Activated naive CD4-positive, alpha-beta T cell treated with anti-CD3 and anti-CD28 coated beads, Interleukin-2, amount 50 U/mL, for 16 hours (primary cell): ENCODE measurements around the gene STRIP2.
"Not testable (repeated sequence)": the region's sequence is repeated elsewhere in the genome, so short reads cannot be mapped to it uniquely, and the experiment has no call there.

Source experiments
- DNase-seq: peaks from one replicate; pipeline ENCODE4 v3.0.0-alpha.2; 2020

The STRIP2 gene

GRCh38 chr7:129497156-129497555 lies 62.9 kb downstream of the STRIP2 start:
- no peak for DNase-seq

- DNase-seq = no peak
These were observed 63.8 kb downstream of the STRIP2 start for GRCh38 chr7:129498021-129498420.

- no peak for DNase-seq
These were observed 65.8 kb downstream of the STRIP2 start for GRCh38 chr7:129499999-129500398.

GRCh38 chr7:129501760-129502707 lies 67.8 kb downstream of the STRIP2 start, which contains the start of gene SMKR1:
TSS of gene SMKR1 (plus strand) at chr7:129502531. CDS start at chr7:129502825, 294 bp downstream.
- DNase-seq = peak; percentile 93

DNA sequence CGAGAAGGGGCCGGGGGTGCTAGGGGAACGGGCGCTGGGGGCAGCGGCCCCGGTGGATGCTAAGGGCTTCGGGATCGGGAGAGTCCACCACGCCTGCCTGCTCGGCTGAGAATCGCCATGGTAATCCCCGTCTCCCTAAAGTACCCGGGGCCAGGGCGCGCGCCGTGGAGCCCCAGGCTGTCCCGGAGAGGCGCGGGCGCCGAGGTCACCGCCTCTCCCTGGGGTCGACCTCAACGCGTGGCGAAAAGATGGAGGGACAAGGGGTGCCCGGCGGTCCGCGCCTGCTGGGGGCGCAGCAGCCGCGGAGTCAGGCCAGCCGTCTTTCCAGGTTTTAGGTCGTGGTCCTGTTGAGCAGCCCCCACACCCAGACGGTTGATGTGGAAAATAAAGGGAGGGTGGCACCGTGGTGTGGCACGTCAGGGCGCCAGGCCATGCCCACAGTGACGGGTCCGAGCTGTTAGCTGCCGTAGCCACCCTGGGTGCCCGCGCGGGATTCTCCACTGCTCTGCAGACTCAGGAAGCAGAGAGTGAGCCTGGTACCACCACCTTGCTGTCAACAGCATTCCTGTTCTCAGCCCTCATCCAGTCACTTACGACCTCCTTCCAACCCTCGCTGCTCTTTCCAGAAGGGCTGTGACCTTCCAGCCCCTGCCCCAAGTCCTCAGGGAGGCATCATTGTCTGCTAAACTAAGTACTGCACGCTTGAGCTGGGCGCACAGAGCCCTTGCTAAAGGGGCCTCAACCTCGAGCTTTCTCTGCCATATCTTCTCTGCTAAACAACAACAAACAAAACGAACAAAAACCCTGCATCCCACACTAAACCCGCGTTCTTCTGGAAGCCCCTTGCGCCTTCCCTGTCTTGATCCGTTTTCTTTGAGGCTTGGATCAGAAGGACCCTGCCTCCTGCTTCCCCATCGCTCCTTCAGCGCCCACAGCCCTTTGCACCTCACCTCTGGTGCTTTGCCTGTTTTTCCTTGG lies 68.8 kb downstream of the STRIP2 start:
- peak; percentile 27 for DNase-seq

DNA sequence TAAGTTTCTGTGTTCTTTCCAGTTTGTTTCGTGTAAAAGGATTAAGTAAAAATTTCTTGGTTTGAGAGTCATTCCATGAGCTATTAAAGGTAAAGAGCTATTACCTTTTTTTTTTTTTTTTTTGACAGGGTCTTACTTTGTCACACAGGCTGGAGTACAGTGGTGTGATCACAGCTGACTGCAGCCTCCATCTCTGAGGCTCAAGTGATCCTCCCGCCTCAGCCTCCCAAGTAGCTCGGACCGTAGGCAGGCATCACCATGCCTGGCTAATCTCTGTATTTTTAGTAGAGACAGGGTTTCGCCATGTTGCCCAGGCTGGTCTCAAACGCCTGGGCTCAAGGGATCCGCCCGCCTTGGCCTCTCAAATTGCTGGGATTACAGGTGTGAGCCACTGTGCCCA lies 69.5 kb downstream of the STRIP2 start:
- no peak for DNase-seq

DNA sequence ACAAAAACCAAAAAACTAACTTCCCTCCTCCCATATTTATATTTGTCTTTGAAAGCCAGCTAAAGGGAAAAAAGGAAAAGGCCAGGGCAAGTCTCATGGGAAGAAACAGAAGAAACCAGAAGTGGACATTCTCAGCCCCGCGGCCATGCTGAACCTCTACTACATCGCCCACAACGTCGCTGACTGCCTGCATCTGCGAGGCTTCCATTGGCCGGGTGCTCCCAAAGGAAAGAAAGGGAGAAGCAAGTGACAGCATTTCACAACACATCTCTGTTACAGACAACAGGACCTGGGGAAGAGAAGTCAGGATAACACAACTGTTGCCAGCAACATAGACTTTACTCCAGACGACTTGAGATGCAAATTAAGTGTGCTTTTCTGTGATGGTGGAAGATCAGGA lies 78.0 kb downstream of the STRIP2 start:
- DNase-seq = no peak

DNA sequence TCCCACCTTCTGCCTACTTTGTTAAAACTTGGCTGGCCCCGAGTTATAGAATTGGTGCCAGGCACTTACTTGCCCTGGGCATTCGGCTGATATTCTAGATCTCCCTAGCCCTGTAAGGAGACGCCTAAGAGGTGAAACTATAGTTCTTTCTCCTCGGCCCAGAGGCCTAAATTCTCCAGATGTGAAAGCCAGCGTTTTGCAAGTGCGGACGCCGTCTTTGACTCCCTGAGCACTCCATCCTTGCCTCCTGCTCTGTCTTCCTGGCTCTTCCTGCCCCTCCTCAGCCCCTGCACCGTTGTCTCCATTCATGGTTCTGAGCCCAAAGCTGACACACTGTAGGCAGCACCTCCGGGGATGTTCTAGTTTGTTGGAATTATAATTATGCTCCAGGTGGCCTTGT lies 79.3 kb downstream of the STRIP2 start:
- no peak for DNase-seq

- no peak for DNase-seq
These were observed 80.5 kb downstream of the STRIP2 start for GRCh38 chr7:129514683-129515082.

GRCh38 chr7:129515381-129515780 lies 81.1 kb downstream of the STRIP2 start:
- no peak for DNase-seq

DNA sequence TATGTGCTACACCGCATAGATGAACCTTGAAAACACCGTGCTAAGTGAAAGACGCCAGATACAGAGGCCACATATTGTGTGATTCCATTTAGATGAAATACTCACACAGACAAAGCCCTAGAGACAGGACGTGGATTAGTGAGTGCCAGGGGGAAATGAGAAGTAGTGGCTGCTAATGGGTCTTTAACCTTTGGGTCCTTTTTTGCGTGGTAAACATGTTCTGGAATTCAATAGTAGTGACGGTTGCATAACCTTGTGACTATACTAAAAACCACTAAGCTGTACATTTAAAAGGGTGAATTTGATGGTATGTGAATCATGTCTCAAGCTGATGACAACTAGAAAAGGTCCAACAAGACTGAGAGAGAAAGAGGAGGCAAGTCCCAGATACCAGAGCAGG lies 83.7 kb downstream of the STRIP2 start:
- DNase-seq = no peak

DNA sequence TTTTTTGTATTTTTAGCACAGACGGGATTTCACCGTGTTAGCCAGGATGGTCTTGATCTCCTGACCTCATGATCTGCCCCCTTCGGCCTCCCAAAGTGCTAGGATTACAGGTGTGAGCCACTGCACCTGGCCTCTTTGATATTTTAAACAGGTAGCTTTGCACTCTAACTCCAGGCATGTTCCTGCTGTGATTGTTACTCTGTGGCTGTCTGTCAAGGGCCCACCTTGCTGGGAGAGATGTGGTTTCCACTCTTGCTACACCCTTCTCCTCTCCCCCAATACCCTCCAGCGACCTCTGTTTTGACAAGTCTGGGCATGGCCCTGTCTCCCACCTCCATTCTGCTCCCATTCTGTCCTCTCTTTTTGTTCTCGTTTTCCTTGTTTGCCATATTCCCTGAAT lies 85.2 kb downstream of the STRIP2 start:
- no peak for DNase-seq

GRCh38 chr7:129522088-129522970 lies 88.1 kb downstream of the STRIP2 start:
- DNase-seq = no peak

DNA sequence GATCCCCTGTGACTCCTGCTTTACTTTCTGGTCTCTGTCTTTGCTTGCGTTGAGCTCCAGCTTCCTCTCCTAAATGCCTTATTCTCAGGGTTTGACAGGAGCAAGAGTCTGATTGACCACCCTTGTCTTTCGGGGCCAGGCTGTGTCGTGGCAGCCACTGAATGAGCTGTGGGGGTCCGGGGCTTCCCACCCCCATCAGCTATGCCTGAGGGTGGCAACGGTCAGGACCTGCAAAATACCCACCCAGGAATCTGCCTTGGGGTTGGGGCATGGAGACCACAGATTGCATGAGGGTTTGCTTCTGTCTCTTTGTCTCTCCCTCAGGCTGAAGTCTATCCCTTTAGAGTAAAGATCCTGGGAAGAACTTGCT lies 88.7 kb downstream of the STRIP2 start:
- DNase-seq = no peak

DNA sequence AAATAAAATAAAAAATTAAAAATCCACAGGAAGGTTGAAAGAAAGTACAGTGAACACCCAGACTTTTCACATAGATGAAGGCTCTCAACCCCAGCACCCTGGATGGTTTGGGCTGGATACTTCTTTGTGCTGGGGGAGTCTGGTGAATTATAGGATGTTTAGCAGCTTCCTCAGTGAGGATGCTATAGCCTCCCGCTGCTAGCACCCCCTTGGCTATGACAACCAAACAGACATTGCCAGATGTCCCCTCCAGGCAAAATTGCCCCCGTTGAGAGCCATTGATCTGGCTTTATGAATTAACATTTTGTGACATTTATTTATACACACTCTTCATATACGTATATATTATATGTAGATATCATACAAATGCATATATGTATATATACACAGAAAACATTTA lies 89.7 kb downstream of the STRIP2 start:
- DNase-seq = no peak

DNA sequence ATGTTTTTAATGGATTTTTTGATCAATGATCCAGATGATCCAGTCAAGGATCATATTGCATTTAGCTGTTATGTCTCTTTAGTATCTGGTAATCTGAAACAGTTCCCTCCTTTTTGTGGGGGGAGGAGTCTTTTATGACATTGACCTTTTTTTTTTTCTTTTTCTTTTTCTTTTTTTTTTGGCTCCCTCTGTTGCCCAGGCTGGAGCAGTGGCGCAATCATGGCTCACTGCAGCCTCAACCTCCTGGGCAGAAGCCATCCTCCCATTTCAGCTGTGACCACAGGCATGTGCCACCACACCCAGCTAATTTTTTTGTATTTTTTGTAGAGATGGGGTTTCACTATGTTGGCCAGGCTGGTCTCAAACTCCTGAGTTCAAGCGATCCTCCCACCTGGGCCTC lies 90.2 kb downstream of the STRIP2 start:
- not testable (repeated sequence) for DNase-seq

GRCh38 chr7:129525225-129525862 lies 91.1 kb downstream of the STRIP2 start:
- no peak for DNase-seq

DNA sequence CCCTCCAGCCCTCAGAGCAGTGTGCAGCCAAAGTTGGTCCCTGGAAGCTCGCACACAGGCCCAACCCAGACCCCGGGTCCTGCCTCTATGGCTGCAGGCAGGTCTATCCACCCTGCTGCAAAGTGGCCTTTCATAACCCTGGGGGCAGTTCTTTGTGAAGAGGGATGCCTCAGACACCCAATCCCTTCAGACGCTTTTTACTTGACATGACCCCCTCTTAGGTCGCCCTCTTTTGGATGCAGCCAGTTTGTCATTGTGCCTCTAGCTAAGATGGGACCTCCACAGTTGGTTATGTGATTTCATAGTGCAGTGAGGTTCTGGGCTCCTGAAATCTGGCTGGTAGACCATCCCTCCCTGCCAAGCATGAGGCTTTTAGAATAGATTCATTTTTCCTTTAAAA lies 95.4 kb downstream of the STRIP2 start:
- no peak for DNase-seq

- peak; percentile 46 for DNase-seq
These were observed 96.7 kb downstream of the STRIP2 start for GRCh38 chr7:129530795-129531391.

DNA sequence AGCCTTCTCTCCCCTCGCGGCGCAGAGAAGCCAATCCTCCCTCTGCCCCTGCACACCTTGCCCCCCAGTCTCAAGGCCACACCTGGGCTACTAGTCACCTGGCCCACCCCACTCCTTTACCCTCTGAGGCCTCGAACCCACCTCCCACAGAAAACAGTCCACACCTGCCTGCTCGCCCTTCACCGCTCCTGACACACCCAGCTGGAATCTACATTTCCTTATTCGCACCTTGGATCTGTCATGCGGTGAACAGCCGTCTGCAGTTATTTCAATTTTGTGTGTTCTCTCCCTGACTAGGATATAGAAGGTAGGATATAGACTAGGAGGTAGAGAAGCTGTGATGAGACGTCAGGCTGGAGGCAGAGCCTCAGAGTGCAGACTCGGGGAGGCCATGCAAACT lies 97.5 kb downstream of the STRIP2 start:
- DNase-seq = no peak

GRCh38 chr7:129532375-129532774 lies 98.1 kb downstream of the STRIP2 start:
- no peak for DNase-seq
